Measurements from ENCODE around the gene DMD.
"Not testable (repeated sequence)": the region's sequence is repeated elsewhere in the genome, so short reads cannot be mapped to it uniquely, and the experiment has no call there.

DMD gene

GRCh38 chrX:32448945-32449344, 762.4 kb downstream of the DMD start:
- DNase-seq: no peak

GRCh38 chrX:32448320-32448719, 763.0 kb downstream of the DMD start:
- peak; percentile 7 for DNase-seq

- DNase-seq: no peak
Measured at GRCh38 chrX:32447640-32448039, 763.7 kb downstream of the DMD start.

GRCh38 chrX:32443841-32444240, 767.5 kb downstream of the DMD start:
- no peak for DNase-seq

GRCh38 chrX:32421266-32421665, 790.1 kb downstream of the DMD start:
- no peak for DNase-seq

- no peak for DNase-seq
Measured at GRCh38 chrX:32408389-32408788, 803.0 kb downstream of the DMD start.

- no peak for DNase-seq
Measured at GRCh38 chrX:32397562-32398216, 813.7 kb downstream of the DMD start.

GRCh38 chrX:32395878-32396277, 815.5 kb downstream of the DMD start:
- no peak for DNase-seq

GRCh38 chrX:32392655-32393054, 818.7 kb downstream of the DMD start:
- no peak for DNase-seq

- no peak for DNase-seq
Measured at GRCh38 chrX:32370456-32371205, 840.7 kb downstream of the DMD start.

- DNase-seq: no peak
Measured at GRCh38 chrX:32293962-32294700, 917.2 kb downstream of the DMD start.

GRCh38 chrX:32289356-32289755, 922.0 kb downstream of the DMD start:
- DNase-seq: no peak

GRCh38 chrX:32281853-32282252, 929.5 kb downstream of the DMD start:
- no peak for DNase-seq

GRCh38 chrX:32280921-32281320, 930.4 kb downstream of the DMD start:
- DNase-seq: no peak

GRCh38 chrX:32280489-32280888, 930.9 kb downstream of the DMD start:
- DNase-seq: no peak

- DNase-seq: no peak
Measured at GRCh38 chrX:32276153-32276552, 935.2 kb downstream of the DMD start.

GRCh38 chrX:32269866-32270265, 941.5 kb downstream of the DMD start:
- no peak for DNase-seq

GRCh38 chrX:32268207-32268606, 943.1 kb downstream of the DMD start:
- no peak for DNase-seq

- no peak for DNase-seq
Measured at GRCh38 chrX:32267796-32268195, 943.6 kb downstream of the DMD start.

- DNase-seq: not testable (repeated sequence)
Measured at GRCh38 chrX:32246675-32247074, 964.7 kb downstream of the DMD start.

- DNase-seq: no peak
Measured at GRCh38 chrX:32195611-32196010, 1015.7 kb downstream of the DMD start.

GRCh38 chrX:32191316-32191715, 1020.0 kb downstream of the DMD start:
- no peak for DNase-seq

GRCh38 chrX:32185160-32185559, 1026.2 kb downstream of the DMD start:
- no peak for DNase-seq

GRCh38 chrX:32183066-32183465, 1028.3 kb downstream of the DMD start:
- no peak for DNase-seq
